ENCODE results near the gene TNRC18. TPM values are rescaled to one million over a fixed set of nuclear protein-coding genes. Genes with fewer than 3 reads are reported as not detected.
"Not testable (repeated sequence)": the region's sequence is repeated elsewhere in the genome, so short reads cannot be mapped to it uniquely, and the experiment has no call there.

TNRC18 gene
- total RNA-seq, 1 donor from 2014 or later = 197 TPM

DNA sequence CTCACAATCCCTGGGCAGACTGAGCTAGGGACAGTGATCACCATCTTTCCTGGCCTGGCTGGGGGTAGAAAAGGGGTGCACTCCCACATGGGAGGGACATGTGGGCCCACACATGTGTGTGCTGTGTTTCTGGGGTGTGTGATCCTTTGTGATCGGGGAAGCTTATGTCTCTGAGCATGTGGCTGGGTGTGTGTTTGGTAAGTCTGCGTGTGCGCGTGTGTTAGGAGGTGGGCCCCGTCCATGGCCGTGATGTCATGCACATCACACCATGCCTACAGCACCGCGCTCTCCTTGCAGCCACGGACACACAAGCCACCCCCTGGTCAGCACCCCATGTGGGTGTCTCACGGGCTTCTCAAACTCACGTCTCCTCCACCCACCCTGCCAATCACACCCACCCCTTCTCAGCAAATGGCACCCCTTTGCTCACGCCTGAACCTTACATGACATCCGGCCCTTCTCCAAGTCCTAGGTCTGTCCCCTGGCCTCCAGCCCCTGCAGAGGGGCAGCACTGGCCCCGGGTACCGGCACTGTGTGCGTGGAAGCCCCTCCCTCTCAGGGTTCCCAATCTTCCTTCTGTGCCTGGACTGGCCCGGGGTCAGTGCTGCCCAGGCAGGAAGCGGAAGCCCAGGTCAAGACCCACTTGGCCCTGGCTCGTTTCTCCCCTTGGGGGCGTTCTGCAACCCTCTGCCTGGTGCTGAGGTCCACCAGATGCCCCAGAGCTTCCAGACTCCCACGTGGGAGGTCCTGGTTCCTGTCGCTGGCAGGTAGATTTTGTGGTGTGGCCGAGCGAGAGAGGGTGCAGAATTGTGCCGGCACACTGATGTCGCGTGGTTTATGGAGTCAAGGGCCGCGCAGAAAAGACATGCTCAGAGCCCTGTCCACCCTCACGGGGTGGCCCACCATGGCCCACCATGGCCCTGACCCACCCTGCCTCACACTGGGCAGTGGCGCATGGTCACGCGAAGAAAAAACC lies 128.3 kb downstream of the TNRC18 start:
- Mint-ChIP-seq H3K27me3 (no peaks in the 10 kb centered on the region), H3K9me3 (ENCODE audit: low read depth) (no peaks in the 10 kb centered on the region)

GRCh38 chr7:5294169-5294987 lies 129.3 kb downstream of the TNRC18 start:
- Mint-ChIP-seq H3K27ac (no peak overlapping the region), H3K9me3 (ENCODE audit: low read depth) (no peaks in the 10 kb centered on the region), H3K36me3 (ENCODE audit: insufficient read depth) (peaks cover 41% of the 10 kb centered on the region), H3K4me1 (ENCODE audit: low read depth) (peaks cover 4% of the 10 kb centered on the region), H3K4me3 (ENCODE audit: low read depth) (no peak overlapping the region), H3K27me3 (no peaks in the 10 kb centered on the region)
- TF ChIP-seq CTCF (IDR thresholded peaks at IDR 0.05; ENCODE audit: unreplicated experiment) = no peak
- no peak for DNase-seq (ENCODE audit: low spot score, unreplicated experiment)

More for the DNA sequence above, 128.3 kb downstream of the TNRC18 start:
- no peak overlapping the region for H3K27ac Mint-ChIP-seq
- H3K4me1 Mint-ChIP-seq (ENCODE audit: low read depth) = peaks cover 4% of the 10 kb centered on the region
- H3K36me3 Mint-ChIP-seq (ENCODE audit: insufficient read depth) = peaks cover 41% of the 10 kb centered on the region
- TF ChIP-seq CTCF (IDR thresholded peaks at IDR 0.05; ENCODE audit: unreplicated experiment) = no peak
- H3K4me3 Mint-ChIP-seq (ENCODE audit: low read depth) = no peak overlapping the region
- no peak for DNase-seq (ENCODE audit: low spot score, unreplicated experiment)

DNA sequence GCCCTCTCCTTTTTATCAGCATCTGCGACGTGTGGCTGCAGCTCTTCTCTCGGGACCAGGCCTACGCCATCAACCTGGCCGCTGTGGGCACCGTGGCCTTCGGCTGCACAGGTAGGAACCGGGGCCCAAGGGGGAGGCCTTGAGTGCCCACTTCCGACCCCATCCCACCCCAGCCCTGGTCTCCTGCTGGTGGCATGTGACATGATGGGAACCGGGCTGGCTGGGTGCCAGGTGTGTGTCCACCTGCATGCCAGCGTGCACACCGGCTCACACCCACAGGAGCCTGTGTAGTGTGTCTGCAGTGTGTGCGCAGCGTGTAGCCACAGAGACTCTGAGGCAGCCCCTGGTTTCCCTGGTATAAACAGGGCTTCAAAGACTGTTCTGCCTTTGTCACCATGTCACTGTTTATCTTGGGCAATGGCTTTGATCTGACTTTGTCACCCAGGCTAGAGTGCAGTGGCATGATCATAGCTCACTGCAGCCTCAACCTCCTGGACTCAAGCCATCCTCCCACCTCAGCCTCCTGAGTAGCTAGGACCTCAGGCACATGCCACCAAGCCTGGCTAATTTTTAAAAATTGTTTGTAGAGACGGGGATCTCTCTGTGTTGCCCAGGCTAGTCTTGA lies 131.8 kb downstream of the TNRC18 start:
- not testable (repeated sequence) for H3K27me3 Mint-ChIP-seq; H3K4me3 Mint-ChIP-seq (ENCODE audit: low read depth); H3K27ac Mint-ChIP-seq; DNase-seq (ENCODE audit: low spot score, unreplicated experiment); H3K9me3 Mint-ChIP-seq (ENCODE audit: low read depth); H3K4me1 Mint-ChIP-seq (ENCODE audit: low read depth)
- H3K36me3 Mint-ChIP-seq (ENCODE audit: insufficient read depth) = peaks cover 33% of the 10 kb centered on the region

DNA sequence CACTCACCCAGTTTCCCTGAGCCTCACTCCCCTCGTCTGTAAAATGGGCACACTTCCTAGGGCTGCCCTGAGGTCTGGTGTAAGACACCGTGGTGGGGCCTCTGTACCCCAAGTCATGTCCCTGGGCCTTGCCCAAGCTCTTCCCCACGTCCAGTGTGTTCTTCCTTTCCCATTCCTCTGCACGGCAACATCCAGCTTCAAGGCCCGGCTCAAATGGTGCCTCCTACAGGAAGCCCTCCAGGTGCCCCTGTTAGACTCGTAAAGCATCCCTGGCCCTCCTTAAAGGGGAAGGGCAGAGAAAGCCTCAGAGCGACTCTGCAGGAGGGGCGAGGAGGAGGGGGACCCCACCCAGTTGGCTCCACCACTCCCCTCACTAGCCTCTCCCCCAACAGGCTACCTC lies 132.3 kb downstream of the TNRC18 start:
- TF ChIP-seq CTCF (IDR thresholded peaks at IDR 0.05; ENCODE audit: unreplicated experiment) = no peak
- peaks cover 4% of the 10 kb centered on the region for H3K4me1 Mint-ChIP-seq (ENCODE audit: low read depth)
- H3K4me3 Mint-ChIP-seq (ENCODE audit: low read depth) = no peak overlapping the region
- DNase-seq (ENCODE audit: low spot score, unreplicated experiment) = no peak
- no peaks in the 10 kb centered on the region for H3K27me3 Mint-ChIP-seq
- H3K9me3 Mint-ChIP-seq (ENCODE audit: low read depth) = no peaks in the 10 kb centered on the region
- peaks cover 34% of the 10 kb centered on the region for H3K36me3 Mint-ChIP-seq (ENCODE audit: insufficient read depth)
- no peak overlapping the region for H3K27ac Mint-ChIP-seq

- no peak overlapping the region for H3K4me3 Mint-ChIP-seq (ENCODE audit: low read depth)
- no peak for DNase-seq (ENCODE audit: low spot score, unreplicated experiment)
- no peaks in the 10 kb centered on the region for H3K27me3 Mint-ChIP-seq
- H3K4me1 Mint-ChIP-seq (ENCODE audit: low read depth) = peaks cover 3% of the 10 kb centered on the region
- H3K9me3 Mint-ChIP-seq (ENCODE audit: low read depth) = no peaks in the 10 kb centered on the region
- H3K27ac Mint-ChIP-seq = no peak overlapping the region
- H3K36me3 Mint-ChIP-seq (ENCODE audit: insufficient read depth) = peaks cover 22% of the 10 kb centered on the region
- TF ChIP-seq CTCF (IDR thresholded peaks at IDR 0.05; ENCODE audit: unreplicated experiment) = no peak
Observed at GRCh38 chr7:5289355-5289754, 134.3 kb downstream of the TNRC18 start.

- not testable (repeated sequence) for H3K27me3 Mint-ChIP-seq; H3K9me3 Mint-ChIP-seq (ENCODE audit: low read depth); H3K4me3 Mint-ChIP-seq (ENCODE audit: low read depth); H3K27ac Mint-ChIP-seq; H3K4me1 Mint-ChIP-seq (ENCODE audit: low read depth); DNase-seq (ENCODE audit: low spot score, unreplicated experiment)
- H3K36me3 Mint-ChIP-seq (ENCODE audit: insufficient read depth) = peaks cover 17% of the 10 kb centered on the region
Observed at GRCh38 chr7:5288560-5288959, 135.1 kb downstream of the TNRC18 start.
